ENCODE results near the gene OTULINL.
A peak's percentile ranks its signal among the peaks of the same experiment; 100 is the strongest.
"Not testable (repeated sequence)": the region's sequence is repeated elsewhere in the genome, so short reads cannot be mapped to it uniquely, and the experiment has no call there.

The OTULINL gene

DNA sequence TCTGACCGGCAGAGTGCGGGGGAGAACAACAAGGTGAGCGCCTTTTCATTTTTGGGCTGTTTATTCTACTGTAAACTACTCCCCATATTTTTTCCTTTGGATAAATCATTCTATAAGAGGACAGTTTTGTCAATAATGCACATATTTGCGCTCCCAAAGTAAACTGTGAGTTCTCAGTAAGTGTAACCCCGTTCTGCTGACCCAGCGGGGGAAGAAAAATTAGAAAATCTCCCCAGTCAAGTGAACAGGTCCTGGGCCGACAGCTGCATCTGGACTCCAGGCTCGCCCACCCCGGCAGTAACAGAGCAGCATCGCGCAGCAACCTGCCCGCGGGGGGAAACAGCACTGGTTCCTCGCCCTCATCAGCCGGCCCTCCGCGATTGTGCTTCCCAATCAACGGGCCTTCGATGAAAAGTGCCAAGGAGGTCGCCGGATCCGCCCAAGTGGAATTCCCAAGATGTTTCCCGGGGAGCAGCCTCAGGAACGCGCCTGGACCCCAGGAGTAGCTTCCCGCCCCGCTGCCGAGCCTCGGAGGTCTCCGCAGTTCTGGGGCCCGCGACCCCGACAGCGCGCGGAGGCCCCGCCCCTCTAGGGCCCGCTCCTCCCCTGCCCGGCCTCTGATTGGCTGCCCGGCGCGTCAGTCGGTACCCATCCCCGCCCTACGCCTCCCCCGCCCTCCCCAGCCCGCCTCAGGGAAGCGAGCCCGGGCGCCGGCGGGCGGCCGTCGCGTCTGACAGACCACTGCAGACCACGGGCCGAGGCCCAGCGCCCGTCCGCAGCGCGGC is at the start of gene OTULINL:
Gene OTULINL, plus strand, starts transcription at position 687 of the 785 bp plus-strand sequence. CDS start 103 bp downstream, outside the sequence.
- peak; percentile 77 to 80 for DNase-seq (ENCODE audit: low read depth in 1 of 2, low spot score in 1 of 2)

DNA sequence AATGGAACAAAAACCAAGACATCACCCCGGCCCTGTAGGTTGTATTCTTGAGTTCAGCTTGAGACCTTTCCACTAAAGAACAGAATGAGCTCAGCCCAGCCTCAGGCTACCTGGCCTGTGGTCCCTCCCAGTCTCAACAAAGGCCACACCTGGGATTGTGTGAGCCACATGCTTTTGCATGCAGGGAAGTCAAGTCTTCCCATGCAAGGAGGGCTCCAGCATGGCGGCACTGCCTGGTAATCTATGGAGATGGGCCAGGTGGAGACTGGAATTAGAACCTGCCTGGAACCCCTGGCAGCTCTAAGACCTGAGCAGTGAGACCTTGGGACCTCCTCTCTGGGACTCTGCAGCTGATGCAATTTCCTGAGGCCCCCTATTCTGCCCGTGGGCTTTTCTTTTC is 49.4 kb upstream of the OTULINL start:
- no peak for DNase-seq (ENCODE audit: low read depth in 1 of 2, low spot score in 1 of 2)

DNA sequence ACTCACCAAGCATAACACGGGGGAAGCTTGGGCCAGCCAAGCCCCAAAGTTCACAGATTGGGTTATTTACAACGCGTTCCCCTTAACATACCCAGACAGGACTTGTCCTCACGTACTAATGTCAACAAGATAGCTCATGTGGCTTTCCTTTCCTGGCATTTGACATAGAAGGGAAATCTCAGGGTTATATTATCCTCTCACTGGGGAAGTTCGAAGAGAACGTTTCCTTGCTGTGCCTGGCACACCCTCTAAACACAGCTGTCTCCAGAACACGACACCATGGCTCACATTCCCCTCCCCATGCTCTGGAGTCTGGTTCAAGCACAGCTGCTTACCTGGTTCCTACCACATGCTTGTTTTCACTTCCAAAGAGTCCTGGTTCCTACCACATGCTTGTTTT is 46.8 kb upstream of the OTULINL start:
- no peak for DNase-seq (ENCODE audit: low read depth in 1 of 2, low spot score in 1 of 2)

DNA sequence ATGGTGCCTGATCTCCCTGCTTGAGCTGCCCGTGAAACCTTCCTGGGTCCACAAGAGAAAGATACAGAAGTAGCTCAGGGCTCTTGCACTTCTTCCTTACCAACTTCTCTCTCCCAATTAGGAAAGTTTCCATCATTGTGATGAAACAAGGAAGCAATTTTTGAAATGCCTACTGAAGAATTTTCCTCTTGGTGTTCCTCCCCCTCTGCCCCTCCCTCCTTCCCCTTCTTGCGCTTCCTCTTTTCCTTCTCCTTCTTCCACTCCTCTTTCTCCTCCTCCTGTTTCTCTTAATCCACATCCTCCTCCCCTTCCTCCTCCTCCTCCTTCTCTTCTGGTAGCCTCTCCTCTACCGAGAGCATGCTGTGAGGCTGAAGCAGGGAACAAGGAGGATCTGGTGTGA is 36.3 kb upstream of the OTULINL start:
- DNase-seq (ENCODE audit: low read depth in 1 of 2, low spot score in 1 of 2) = no peak

DNA sequence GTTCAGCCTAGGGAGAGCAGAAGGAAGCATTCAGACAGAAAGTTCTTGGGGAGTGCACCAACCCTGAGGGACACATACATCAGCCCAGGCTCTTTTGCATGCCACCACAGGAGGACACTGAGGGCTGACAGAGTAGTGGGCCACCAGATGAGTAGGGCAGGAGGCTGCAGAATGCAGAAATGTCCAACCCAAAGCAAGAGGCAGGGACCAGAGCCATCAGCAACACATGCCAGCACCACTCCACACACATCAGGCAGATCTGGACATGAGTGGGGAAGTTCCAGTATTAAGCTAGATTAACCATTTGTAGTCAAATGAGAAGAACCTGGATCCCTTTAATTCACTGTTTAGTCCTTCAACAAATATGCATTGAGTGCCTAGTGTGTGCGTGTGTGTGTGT is 35.7 kb upstream of the OTULINL start:
- no peak for DNase-seq (ENCODE audit: low read depth in 1 of 2, low spot score in 1 of 2)

DNA sequence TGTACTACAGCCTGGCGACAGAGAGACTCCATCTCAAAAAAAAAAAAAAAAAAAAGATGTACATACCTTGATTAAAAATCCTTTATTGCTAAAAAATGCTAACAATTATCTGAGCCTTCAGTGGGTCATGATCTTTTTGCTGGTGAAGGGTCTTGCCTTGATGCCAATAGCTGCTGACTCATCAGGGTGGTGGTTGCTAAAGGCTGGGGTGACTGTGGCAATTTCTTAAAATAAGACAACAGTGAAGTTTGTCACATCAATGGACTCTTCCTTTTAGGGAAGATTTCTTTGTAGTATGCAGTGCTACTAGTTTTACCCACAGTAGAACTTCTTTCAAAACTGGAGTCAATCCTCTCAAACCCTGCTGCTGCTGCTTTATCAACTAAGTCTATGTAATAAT is 33.9 kb upstream of the OTULINL start:
- DNase-seq (ENCODE audit: low read depth in 1 of 2, low spot score in 1 of 2) = no peak

DNA sequence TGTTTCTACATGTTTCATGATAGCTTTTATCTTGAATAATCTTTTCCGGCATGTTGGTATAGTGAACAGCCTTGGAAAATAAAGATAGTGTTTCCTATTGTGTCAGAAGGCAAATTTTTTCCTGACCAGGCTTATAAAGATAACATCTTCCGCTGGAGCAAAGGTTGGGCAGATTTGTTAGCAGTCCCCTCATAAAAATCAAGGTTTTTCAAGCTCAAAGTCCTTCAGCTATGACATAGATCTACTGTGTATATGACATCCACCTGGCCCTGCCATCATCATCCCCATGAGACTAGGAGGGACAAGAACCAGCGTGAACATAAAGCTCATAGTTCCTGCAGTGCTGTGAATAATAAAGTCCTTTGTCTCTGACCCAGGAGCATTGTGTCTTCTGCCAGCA is 30.4 kb upstream of the OTULINL start:
- DNase-seq (ENCODE audit: low read depth in 1 of 2, low spot score in 1 of 2) = no peak

DNA sequence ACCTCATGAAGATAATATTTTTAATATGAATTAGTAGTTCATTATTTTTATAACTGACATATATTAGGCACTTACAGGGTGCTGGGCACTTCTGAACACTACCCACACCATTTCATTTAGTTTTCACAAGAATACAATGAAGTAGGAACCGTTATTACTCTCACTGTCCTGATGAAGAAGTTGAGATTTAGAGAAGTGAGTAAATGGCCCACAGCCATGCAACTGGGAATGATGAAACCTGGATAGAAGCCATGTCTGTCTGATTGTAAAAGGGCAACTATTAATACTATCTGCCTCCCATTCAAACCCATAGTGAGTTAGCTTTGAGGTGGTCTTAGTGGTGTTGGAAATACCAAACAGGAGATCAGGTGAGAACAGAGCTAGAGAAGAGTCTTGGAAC is 29.6 kb upstream of the OTULINL start:
- DNase-seq (ENCODE audit: low read depth in 1 of 2, low spot score in 1 of 2) = no peak

DNA sequence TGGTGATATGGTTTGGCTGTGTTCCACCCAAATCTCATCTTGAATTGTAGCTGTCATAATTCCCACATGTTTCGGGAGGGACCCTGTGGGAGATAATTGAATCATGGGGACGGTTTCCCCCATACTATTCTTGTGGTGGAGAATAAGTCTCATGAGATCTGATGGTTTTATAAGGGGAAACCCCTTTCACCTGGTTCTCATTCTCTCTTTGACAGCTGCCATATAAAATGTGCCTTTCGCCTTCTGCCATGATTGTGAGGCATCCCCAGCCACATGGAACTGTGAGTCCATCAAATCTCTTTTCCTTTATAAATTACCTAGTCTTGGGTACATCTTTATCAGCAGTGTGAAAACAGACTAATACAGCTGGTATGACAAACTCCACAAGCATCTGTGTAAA is 27.3 kb upstream of the OTULINL start:
- not testable (repeated sequence) for DNase-seq (ENCODE audit: low read depth in 1 of 2, low spot score in 1 of 2)

DNA sequence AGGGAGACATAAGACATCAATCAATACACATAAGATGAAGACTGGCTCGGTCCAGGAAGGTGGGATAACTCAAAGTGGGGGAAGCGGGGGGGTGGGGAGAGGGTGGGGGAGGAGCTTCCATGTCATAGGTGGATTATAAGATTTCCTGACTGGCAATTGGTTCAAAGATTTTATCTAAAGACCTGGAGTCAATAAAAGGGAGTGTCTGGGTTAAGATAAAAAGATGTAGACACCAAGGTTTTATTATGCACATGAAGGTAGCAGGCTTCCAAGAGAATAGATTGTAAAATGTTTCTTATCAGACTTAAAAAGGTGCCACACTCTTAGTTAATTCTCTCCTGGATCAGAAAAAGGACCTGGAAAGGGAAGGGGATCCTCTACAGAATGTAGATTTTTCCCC is 25.6 kb upstream of the OTULINL start:
- DNase-seq (ENCODE audit: low read depth in 1 of 2, low spot score in 1 of 2) = no peak

DNA sequence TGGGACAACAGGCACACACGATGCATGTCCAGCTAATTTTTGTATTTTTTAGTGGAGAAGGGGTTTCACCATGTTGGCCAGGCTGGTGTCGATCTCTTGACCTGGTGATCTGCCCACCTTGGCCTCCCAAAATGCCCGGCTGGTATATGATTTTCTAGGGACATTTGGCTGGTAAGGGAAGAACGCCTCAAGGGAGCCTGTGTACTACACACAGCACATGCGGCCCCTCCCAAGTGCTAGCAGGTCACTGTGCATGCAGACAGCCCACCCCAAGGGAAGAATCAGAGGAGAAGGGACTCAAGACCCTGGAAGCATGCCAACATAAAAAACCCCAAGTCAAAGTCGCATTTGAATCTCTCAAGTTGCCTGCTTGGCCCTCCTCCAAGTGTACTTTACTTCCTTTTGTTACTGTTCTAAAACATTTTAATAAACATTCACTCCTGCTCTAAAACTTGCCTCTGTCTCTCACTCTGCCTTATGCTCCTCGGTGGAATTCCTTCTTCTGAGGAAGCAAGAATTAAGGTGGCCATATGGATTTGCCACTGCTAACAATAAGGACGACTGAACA is 24.3 kb upstream of the OTULINL start:
- DNase-seq (ENCODE audit: low read depth in 1 of 2, low spot score in 1 of 2) = no peak

DNA sequence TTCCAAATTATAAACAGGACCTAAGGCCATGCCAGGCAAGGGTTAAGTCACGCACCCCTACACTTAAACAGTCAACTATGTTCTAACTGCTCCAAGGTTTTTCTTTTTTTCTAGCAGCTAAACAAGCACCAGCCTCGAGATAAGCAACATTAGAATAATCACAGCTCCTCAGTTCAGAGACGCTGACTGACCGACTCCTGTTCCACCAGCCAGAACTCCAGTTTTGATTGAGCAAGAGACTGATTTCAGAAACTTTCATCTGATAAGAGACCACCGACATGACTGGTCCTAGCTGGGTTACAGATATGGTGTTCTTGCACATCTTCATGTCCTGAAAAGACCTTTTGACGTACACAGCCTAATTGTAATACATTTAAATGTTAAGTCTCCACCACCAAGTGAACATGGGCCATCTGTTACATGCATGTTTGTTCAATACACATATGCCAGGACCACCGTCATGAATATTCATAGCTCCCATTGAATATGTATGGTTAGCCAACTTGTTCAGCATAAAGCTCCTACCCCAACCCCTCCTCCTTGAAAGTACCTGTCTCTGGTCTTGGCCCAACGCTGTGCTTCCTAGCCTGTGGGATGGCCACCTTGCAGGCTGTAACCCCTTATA is 23.7 kb upstream of the OTULINL start:
- DNase-seq (ENCODE audit: low read depth in 1 of 2, low spot score in 1 of 2) = no peak

DNA sequence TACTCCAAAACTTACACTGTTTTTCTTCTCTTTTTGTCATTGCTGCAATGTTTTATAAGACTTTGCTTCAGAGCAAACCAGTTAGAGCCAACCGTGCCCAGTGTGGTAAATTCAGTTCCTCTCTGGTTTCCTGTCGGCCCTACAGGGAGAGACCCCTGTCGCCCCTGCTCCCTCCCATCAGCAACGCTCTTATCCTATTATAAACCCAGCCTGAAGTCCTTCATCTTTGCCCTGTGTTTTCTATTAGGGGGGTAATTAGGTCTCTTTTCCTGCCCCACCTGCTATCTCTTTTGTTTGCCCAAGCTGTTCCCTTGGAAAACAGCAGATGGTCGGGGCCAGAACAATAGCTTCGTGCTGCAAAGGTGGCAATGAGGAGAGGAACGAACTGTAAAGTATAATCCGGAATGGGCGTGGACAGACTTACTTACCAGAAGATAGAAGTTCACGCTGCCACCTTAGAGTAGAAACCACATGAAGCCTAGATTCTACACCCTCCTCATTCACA is 21.4 kb upstream of the OTULINL start:
- no peak for DNase-seq (ENCODE audit: low read depth in 1 of 2, low spot score in 1 of 2)

DNA sequence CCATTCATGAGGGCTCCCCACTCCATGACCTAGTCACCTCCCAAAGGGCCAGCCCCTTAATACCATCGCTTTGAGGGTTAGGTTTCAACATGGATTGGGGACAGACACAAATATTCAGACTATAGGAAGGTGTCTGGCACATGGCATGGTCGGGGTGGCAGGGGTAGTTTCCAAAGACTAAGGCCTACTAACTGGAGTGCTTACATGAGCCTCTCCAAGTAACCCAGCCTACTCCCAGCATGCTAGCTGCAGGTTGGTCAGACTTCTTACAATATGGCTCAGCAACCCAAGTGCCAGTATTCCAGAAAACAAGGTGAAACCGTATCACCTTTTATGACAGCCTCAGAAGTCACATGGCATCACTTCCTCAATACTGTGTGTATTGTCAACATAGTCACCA is 19.9 kb upstream of the OTULINL start:
- no peak for DNase-seq (ENCODE audit: low read depth in 1 of 2, low spot score in 1 of 2)

DNA sequence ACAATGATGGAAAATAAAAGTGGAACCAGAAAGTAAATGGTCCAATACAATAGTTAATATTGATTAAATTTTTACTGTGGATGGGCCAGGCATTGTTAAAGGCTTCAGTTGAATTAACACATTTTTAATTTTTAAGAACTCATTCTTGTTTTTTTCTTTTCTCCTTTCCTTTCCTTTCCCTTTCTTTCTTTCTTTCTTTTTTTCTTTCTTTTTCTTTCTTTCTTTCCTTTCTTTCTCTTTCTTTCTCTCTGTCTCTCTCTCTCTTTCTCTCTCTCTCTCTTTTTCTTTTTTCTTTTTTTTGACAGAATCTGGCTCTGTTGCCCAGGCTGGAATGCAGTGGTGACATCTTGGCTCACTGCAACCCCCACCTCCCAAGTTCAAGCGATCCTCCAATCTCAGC is 13.3 kb upstream of the OTULINL start:
- DNase-seq (ENCODE audit: low read depth in 1 of 2, low spot score in 1 of 2) = no peak

DNA sequence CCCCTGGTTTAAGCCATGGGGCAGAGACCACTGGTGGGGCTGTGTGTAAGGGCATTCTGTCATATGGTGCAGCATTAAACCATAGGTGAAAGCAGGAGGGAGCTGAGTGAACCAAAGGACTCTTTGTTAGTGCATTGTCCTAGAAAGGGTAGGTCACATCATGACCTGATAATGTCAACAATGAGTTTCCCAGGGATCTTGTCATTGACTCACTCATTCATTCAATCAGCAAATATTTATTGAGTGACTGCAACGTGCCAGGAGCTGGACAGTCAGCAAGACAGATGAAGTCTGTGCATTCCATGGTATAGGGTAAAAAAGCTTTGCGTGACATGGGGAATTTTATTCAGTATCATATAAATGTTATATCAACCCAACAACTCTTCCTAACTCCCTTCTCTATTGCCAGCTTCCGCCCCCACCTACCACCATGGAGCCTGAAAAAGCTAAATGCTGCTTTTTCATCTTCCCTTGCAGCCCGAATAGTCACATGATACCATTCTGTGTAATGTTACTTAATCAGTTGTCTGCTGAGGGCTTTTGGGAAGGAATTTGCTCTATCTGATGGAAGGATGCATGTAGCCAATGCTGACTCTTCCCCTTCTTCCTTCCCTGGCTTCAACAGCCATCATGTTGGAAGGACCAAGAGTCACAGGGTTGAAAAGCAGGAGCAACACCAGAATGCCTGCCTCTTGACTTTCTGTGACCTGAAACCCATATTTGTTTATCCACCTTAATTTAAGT is 11.5 kb upstream of the OTULINL start:
- DNase-seq (ENCODE audit: low read depth in 1 of 2, low spot score in 1 of 2) = no peak

DNA sequence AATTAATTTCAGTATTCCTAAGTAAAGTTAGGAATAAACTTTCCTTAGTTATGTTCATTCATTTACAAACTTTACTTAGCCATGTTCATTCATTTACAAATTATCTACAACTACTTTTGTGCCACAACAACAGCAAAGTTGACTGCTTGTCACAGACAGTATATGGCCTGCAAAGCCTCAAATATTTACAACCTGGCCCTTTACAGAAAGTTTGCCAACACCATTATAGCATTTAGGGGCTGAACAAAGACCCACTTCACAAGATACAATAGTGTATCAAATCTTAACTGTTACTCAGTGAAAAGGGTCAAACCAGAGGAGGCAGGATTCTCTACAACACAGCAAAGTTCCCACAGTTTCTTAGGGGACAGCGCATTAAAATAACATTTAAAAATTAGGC is 9.7 kb upstream of the OTULINL start:
- no peak for DNase-seq (ENCODE audit: low read depth in 1 of 2, low spot score in 1 of 2)

DNA sequence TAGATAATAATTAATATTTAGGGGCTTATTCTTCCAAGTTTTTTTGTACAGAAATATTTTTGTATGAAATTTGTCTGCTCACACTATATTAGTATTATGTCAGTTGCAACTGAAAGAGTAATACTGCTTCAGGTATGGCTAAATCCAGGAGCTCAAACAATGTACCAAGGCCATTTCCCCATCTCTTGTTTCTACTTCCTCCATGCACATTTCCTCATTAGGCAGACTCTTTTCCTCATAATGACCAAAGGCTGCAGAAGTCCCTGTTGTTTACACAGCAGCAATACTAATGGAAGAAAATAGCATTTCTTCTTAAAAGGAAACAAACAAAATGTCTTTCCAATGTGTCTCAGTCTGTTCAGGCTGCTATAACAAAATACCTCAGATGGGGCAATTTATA is 9.2 kb upstream of the OTULINL start:
- no peak for DNase-seq (ENCODE audit: low read depth in 1 of 2, low spot score in 1 of 2)

DNA sequence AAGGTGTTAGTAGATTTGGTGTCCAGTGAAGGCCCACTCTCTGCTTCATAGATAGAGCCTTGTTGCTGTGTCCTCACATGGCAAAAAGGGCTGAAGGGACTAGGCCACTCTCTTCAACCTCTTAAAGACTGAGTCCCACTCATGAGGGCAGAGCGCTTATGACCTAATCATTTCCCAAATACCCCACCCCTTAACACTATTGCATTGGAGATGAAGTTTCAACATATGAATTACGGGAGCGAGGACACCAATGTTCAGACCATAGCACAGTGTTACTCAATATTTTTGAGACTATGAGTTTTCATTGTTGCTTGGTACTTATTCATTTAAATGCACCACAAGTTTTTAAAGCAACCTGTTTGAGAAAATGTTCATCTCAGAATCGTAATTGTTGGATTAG is 8.8 kb upstream of the OTULINL start:
- no peak for DNase-seq (ENCODE audit: low read depth in 1 of 2, low spot score in 1 of 2)

DNA sequence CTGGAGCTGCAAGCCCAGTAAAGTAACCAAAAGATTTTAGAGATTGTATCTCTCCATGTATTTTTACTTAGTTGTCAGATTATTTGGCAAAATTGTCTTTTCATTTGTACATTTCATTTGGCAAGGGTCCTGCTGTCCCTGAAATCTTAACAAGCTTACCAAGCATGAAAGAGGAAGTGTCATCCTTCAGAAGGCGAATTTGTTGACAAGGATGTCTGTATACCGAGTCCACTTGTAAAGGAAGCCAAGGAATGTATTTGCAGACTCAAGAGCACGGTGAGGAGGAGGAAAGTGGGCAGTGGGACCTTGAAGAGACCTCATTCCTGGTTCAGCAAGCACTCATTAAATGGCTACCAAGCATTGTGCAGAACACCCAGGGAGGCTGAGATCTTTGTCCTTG is 7.5 kb upstream of the OTULINL start:
- no peak for DNase-seq (ENCODE audit: low read depth in 1 of 2, low spot score in 1 of 2)

DNA sequence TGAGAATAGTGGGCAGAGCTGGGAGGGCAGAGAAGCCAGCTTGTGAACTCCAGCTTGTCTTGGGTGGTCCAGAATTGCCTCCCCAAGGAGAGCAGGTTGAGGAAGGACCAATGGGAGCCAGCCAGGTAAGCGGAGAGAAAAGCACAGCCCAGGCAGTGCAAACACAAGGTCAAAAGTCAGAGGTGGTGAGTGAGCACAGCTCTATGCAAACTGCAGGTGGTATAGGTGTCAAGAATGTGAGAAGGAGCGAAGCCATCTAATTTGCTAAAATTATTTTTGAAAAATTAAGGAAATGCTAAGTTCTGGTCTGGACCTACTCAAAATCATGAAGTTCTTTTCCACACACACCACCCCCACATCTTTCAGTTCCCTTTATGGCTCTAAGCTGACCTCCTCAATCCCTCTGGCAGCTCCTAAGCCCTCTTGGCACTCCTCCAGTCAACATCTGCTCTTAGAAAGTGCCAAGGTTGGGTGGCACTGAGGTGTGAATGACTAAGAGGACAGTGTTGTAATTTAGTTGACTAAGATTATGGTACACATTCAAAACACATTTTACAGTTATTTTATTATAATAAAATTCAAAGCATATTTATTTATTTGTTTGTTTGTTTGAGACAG is 6.6 kb upstream of the OTULINL start:
- no peak for DNase-seq (ENCODE audit: low read depth in 1 of 2, low spot score in 1 of 2)

All from activated T-helper 1 cell treated with anti-CD3 and anti-CD28 coated beads, Interleukin-2, amount 50 U/mL, for 16 hours (primary cell).